GM12874 (cell line): ENCODE results near the gene LCLAT1.

Experiments used
- CTCF ChIP-seq: IDR thresholded peaks from 2 replicates; pipeline ENCODE4 v1.5.1; 2011; ENCODE audit warnings: low read depth, mild to moderate bottlenecking, control low read depth, low read length, moderate library complexity; ENCODE audit not compliant: insufficient read depth

The LCLAT1 gene

GRCh38 chr2:30514848-30515435, 67.9 kb downstream of the LCLAT1 start:
- TF ChIP-seq CTCF = no peak

- no peak for TF ChIP-seq CTCF
Observed at GRCh38 chr2:30516166-30516565, 69.1 kb downstream of the LCLAT1 start.

GRCh38 chr2:30519796-30520195, 72.8 kb downstream of the LCLAT1 start:
- no peak for TF ChIP-seq CTCF

- TF ChIP-seq CTCF = no peak
Observed at GRCh38 chr2:30522421-30522820, 75.4 kb downstream of the LCLAT1 start.

GRCh38 chr2:30527411-30527810, 80.4 kb downstream of the LCLAT1 start:
- TF ChIP-seq CTCF = no peak

- no peak for TF ChIP-seq CTCF
Observed at GRCh38 chr2:30527859-30528258, 80.8 kb downstream of the LCLAT1 start.

GRCh38 chr2:30530346-30530745, 83.3 kb downstream of the LCLAT1 start:
- no peak for TF ChIP-seq CTCF
